Muscle layer of colon (tissue), 2 donors: ENCODE data around the gene ATP2C1.

ENCODE experiments used
- H3K27ac ChIP-seq: one replicate; pipeline ENCODE4 v1.7.0; 2013; ENCODE audit warnings: low read depth, mild to moderate bottlenecking, low read length, moderate library complexity
- H3K27me3 ChIP-seq, 2 donors: one replicate each; pipeline ENCODE4 v1.7.0; 2013; ENCODE audit warnings: low read length in 2 of 2, mild to moderate bottlenecking in 2 of 2; ENCODE audit not compliant: insufficient read depth in 2 of 2, control insufficient read depth in 1 of 2
- H3K36me3 ChIP-seq: one replicate; pipeline ENCODE4 v1.7.0; 2013; ENCODE audit warnings: mild to moderate bottlenecking, low read length; ENCODE audit not compliant: insufficient read depth
- H3K4me1 ChIP-seq: one replicate; pipeline ENCODE4 v1.7.0; 2013; ENCODE audit warnings: mild to moderate bottlenecking, low read length; ENCODE audit not compliant: insufficient read depth
- H3K4me3 ChIP-seq, 2 donors: one replicate each; pipeline ENCODE4 v1.7.0; 2013; ENCODE audit warnings: low read length in 2 of 2, low read depth in 1 of 2, mild to moderate bottlenecking in 1 of 2, moderate library complexity in 1 of 2
- H3K9ac ChIP-seq: one replicate; pipeline ENCODE4 v1.7.0; 2013; ENCODE audit warnings: low read length
- H3K9me3 ChIP-seq: one replicate; pipeline ENCODE4 v1.7.0; 2013; ENCODE audit warnings: mild to moderate bottlenecking, low read length
- donor health status: abdominal sarcoma.
- donor health status: Adenocarcinoma of cecum.

Gene ATP2C1

DNA sequence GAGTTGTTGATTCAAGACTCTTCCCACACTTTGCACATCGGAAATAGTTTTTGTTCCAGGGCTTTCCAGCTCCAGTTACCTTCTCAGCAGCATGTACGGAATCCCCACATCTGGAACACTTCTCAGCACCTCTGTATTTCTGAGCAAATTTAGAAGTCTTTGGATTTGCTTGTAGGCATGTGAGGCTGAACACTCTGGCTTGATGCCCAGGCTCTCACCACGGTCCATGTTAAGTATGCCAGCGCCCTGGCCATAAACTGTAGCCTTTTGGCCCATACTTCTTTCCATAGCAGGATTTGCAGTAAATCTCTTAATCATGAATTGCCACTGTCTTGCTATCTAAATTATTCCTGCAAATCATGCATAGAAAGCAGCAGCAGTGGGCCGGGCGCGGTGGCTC is 24.4 kb downstream of the ATP2C1 start:
- Histone ChIP-seq H3K27me3 (no peaks in the 10 kb centered on the region), H3K27ac (no peak overlapping the region), H3K4me3 (no peak overlapping the region), H3K36me3 (no peaks in the 10 kb centered on the region), H3K9me3 (no peaks in the 10 kb centered on the region), H3K9ac (no peak overlapping the region), H3K4me1 (no peaks in the 10 kb centered on the region)

DNA sequence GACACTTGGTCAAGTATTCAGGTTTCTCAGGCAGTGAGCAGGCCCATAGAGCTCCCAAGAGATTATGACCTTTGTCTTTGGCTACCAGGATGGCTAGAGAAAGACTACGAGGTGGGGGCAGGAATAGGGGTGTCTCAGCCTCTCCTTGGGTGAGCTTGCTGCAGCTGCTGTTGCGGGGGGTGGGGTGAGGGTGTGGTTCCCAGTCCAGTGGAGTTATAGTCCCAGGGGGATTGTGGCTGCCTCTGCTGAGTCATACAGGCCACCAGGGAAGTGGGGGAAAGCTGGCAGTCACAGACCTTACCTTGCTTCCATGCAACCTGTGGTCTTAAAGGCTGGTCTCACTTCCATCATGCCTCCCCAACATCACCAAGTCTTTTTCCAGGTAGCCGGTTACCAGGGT is 31.7 kb downstream of the ATP2C1 start:
- Histone ChIP-seq H3K4me3 (no peak overlapping the region), H3K9me3 (no peaks in the 10 kb centered on the region), H3K36me3 (no peaks in the 10 kb centered on the region), H3K9ac (no peak overlapping the region), H3K27ac (no peak overlapping the region), H3K27me3 (no peaks in the 10 kb centered on the region), H3K4me1 (no peaks in the 10 kb centered on the region)

DNA sequence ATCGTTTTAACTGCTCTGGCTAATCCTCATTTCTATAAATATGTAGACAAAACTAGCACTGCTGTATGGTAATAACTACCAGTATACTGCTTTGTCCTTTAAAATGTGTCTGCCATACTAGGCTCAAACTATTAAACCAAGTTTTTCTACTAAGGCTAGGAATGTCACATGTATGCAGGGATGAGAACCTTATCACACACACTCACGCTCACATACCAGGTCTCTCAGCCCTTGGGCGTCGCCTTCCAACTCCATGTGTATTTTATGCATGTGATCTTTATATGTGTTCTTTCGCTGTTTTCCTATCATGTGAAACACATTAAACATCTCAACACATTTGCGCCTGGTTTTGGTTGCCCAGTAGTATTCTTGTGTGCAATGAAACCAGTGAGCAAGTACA is 32.6 kb downstream of the ATP2C1 start:
- no peaks in the 10 kb centered on the region for H3K9me3 ChIP-seq
- no peaks in the 10 kb centered on the region for H3K4me1 ChIP-seq
- H3K27me3 ChIP-seq, result no peaks in the 10 kb centered on the region
- no peaks in the 10 kb centered on the region for H3K36me3 ChIP-seq
- no peak overlapping the region for H3K4me3 ChIP-seq
- H3K9ac ChIP-seq, result no peak overlapping the region
- H3K27ac ChIP-seq, result no peak overlapping the region

DNA sequence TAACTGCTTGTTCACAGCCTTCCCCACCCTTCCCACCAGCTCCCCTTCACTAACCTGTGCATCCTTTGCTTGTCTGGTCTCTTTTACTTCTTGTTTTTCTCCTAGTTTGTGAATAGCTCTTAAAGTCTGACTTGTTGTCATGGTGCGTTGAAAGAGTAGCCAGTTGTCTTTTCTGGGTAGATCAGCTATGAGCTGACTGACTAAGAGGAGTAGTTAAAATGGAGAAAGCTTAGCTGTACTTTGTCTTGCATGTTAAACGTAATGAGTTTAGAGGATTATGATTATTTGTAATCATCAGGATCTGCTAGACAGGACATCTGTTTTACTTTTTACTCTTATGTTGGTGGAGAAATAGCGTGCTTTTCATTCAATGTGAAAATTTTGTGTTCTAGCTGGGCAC is 35.9 kb downstream of the ATP2C1 start:
- H3K4me3 ChIP-seq, result no peak overlapping the region

DNA sequence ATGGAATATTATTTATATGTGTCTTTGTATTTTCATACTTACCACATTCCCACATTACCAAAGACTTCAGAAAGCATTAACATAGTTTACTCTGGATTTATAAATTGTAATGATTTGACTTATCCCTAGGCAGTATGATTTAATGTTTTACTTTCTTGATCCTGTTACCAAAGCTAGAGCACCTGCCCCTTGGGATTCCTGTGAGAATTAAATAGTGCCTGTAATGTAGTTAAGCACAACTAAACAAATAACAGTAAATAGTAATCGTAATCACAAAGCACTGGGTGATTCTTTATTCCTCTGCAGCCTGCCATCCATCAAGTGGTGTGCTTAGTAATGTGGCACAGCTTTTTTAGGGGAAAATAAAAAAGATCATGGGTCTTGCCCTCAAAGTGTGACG is 39.1 kb downstream of the ATP2C1 start:
- H3K9ac ChIP-seq, result no peak overlapping the region
- H3K4me3 ChIP-seq, result no peak overlapping the region
- no peaks in the 10 kb centered on the region for H3K4me1 ChIP-seq
- H3K36me3 ChIP-seq, result no peaks in the 10 kb centered on the region
- H3K9me3 ChIP-seq, result no peaks in the 10 kb centered on the region
- H3K27me3 ChIP-seq, result no peaks in the 10 kb centered on the region
- H3K27ac ChIP-seq, result no peak overlapping the region

More for the DNA sequence above, 35.9 kb downstream of the ATP2C1 start:
- H3K36me3 ChIP-seq, result no peaks in the 10 kb centered on the region
- no peak overlapping the region for H3K9ac ChIP-seq
- no peak overlapping the region for H3K27ac ChIP-seq
- H3K27me3 ChIP-seq, result no peaks in the 10 kb centered on the region
- no peaks in the 10 kb centered on the region for H3K4me1 ChIP-seq
- H3K9me3 ChIP-seq, result no peaks in the 10 kb centered on the region

DNA sequence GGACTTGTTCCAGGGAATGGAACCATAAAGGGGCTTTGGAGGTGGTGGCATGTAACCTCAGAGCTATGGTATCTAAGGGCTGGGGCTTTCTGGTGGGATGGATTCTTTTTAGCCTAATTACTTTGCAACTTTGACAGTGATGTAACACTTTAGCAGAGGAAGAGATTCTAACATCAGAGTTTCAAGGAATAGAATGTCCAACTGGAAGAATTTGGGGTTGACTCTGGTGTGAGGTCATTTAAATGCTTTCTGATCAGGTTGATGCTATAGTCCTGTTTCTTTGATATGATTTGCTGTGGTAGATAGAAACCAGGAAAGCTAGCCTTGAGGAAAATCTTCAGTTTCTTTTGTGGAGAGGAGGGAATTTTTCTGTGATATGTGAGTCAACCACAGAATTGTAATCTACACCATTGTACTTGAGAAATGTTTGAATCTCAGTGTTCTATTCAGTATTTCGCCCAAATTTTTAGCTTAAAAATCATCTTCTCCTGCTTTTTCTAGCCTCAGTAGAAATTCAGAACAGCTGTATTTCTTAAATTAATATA is 40.0 kb downstream of the ATP2C1 start:
- Histone ChIP-seq H3K27me3 (no peaks in the 10 kb centered on the region), H3K27ac (no peak overlapping the region), H3K4me1 (no peaks in the 10 kb centered on the region), H3K4me3 (no peak overlapping the region), H3K9ac (no peak overlapping the region), H3K36me3 (no peaks in the 10 kb centered on the region), H3K9me3 (no peaks in the 10 kb centered on the region)

DNA sequence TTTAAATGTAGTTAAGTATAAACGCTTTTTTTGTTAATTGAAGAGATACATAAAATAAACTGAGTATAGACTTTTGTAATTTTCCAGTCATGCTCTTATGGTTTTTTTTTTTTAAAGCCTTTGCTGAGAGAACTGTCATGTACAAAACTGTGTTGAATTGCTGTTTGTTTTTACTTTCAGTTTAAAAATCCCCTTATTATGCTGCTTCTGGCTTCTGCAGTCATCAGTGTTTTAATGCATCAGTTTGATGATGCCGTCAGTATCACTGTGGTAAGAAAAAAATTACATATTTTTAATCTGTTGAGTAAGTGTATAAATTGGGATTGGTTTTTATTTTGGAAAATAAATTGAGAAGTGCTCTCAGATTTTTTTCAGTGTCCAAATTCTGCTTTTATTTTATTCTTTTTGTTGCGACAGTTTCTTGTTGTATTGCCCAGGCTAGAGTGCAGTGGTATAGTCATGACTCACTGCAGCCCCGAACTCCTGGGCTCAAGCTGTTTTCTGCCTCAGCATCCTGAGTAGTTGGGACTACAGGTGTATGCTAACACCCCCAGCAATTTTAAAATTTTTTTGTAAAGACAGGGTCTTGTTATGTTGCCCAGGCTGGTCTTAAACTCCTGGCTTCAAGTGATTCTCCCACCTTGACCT is 40.7 kb downstream of the ATP2C1 start:
- no peak overlapping the region for H3K27ac ChIP-seq
- H3K9ac ChIP-seq, result no peak overlapping the region
- no peaks in the 10 kb centered on the region for H3K9me3 ChIP-seq
- no peak overlapping the region for H3K4me3 ChIP-seq
- no peaks in the 10 kb centered on the region for H3K27me3 ChIP-seq
- no peaks in the 10 kb centered on the region for H3K36me3 ChIP-seq
- H3K4me1 ChIP-seq, result no peaks in the 10 kb centered on the region

DNA sequence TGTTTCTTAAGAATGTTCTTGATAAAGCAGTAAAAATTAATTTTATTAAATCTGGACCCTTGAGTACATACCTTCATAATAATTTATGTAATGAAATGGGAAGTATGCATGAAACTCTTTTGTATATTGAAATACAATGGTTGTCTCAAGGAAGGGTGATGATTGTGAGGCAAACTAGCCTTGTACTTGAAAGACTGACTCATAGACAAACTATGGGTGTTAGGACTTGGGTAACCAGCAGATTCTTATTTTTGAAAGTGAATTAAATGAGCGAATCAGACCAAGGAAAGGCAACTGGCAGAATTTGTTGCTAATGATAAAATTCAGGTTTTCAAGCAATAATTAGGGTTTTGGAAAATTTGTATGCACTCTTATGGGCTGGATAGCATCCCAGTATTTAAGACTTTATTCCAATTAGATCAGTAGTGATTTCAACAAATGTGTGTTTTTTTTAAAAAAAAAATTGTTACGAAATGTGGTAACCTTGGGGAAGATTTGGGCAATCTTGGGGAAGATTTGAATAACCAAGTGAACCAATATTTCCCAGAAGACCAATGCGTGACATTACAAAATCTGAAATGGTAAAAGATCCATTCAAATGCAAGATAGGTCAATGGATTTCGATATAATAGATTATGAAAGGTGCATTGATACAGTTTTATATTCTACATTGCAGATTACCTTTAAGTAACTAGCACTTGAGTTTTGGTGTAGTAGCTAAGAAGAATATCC is 42.0 kb downstream of the ATP2C1 start:
- Histone ChIP-seq H3K27me3 (no peaks in the 10 kb centered on the region), H3K9me3 (no peaks in the 10 kb centered on the region), H3K9ac (no peak overlapping the region), H3K4me1 (no peaks in the 10 kb centered on the region), H3K4me3 (no peak overlapping the region), H3K27ac (no peak overlapping the region), H3K36me3 (peaks cover 3% of the 10 kb centered on the region)

DNA sequence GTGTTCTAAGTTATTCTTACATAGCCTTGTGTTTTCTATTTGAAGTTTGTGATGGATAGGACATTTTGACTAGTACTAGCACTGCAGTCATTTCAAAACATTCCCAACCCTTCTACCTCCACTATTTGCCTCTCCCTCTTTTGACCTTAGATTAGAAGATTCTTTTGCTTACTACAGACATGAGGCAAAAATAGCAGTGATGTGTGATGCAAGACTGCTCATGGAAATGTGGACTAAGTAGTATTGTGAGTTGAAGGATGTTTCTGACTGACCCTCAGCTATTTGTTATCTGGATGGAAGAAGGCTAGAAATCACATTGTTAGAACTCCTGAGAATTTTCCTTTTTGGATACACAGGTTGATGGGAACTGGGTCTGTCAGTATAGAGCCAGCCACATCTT is 45.9 kb downstream of the ATP2C1 start:
- H3K27me3 ChIP-seq, result no peaks in the 10 kb centered on the region
- no peak overlapping the region for H3K27ac ChIP-seq
- H3K9me3 ChIP-seq, result no peaks in the 10 kb centered on the region
- H3K4me1 ChIP-seq, result no peaks in the 10 kb centered on the region
- H3K36me3 ChIP-seq, result peaks cover 18% of the 10 kb centered on the region
- no peak overlapping the region for H3K9ac ChIP-seq
- H3K4me3 ChIP-seq, result no peak overlapping the region

DNA sequence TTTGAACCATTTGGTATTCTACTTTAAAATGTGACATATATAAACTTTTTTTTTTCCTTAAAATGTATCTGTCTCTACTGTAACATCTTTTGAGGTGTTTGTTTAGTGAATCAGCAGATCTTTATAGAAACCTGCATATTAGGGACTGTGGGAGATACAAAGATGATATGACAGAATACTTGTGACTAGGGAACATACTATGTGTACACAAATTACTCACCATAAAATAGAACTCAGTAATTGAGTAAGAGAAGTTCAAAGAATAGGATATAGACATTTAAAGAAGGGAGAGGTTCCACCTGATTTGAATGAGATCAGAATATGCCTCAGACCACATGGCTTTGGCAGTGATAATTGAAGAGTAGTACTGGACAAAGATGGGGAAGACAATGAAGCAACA is 47.9 kb downstream of the ATP2C1 start:
- peaks cover 22% of the 10 kb centered on the region for H3K36me3 ChIP-seq
- H3K4me1 ChIP-seq, result no peaks in the 10 kb centered on the region
- H3K9ac ChIP-seq, result no peak overlapping the region
- H3K4me3 ChIP-seq, result no peak overlapping the region
- no peak overlapping the region for H3K27ac ChIP-seq
- no peaks in the 10 kb centered on the region for H3K9me3 ChIP-seq
- H3K27me3 ChIP-seq, result no peaks in the 10 kb centered on the region

DNA sequence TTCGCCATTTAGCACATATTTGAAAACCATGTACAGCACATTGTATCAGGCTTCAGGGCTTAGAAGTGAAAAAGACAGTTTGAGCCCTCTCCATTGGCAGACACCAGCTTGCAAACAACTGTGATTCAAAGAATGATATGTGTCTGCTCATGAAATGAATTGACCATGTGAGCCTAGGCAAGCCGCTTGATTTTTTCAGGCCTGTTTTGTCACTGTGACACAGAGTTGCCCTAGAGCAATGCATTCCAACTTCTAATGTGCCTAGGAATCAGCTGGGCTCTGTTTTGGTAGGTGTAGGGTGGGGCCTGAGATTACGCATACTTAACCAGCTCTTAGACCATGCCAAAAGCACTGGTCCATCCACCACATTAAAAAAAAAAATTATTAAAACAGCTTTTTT is 53.0 kb downstream of the ATP2C1 start:
- H3K27ac ChIP-seq, result no peak overlapping the region
- H3K27me3 ChIP-seq, result no peaks in the 10 kb centered on the region
- H3K4me3 ChIP-seq, result no peak overlapping the region
- no peak overlapping the region for H3K9ac ChIP-seq
- peaks cover 23% of the 10 kb centered on the region for H3K36me3 ChIP-seq
- H3K9me3 ChIP-seq, result no peaks in the 10 kb centered on the region
- H3K4me1 ChIP-seq, result no peaks in the 10 kb centered on the region
